ENCODE data around the gene HRC.
"Not testable (repeated sequence)": the region's sequence is repeated elsewhere in the genome, so short reads cannot be mapped to it uniquely, and the experiment has no call there.

The HRC gene

DNA sequence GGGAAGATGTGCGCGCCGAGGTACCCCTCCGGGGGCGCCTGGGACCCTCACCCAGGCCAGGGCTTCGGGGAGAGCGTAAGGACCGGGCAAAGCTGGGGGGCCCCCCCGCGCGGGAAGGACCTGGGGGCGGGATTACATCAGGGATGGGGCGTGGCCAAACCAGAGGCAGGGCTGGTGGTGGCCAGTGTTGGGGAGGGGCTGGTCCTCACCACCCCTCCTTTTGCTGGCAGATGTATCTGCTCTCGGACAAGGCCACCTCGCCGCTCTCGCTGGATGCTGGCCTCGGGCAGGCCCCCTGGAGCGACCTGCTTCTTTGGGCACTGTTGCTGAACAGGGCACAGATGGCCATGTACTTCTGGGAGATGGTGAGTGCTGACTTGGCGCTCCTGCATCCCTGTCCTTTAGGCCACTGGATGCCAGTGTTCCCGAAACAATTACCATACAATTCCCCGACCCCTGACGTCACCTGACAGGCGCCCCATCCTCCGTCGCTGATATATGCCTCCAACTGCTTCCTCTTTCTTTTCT lies 27.7 kb upstream of the HRC start:
- no peaks in the 10 kb centered on the region for H3K36me3 ChIP-seq
- TF ChIP-seq, protein P1, sequence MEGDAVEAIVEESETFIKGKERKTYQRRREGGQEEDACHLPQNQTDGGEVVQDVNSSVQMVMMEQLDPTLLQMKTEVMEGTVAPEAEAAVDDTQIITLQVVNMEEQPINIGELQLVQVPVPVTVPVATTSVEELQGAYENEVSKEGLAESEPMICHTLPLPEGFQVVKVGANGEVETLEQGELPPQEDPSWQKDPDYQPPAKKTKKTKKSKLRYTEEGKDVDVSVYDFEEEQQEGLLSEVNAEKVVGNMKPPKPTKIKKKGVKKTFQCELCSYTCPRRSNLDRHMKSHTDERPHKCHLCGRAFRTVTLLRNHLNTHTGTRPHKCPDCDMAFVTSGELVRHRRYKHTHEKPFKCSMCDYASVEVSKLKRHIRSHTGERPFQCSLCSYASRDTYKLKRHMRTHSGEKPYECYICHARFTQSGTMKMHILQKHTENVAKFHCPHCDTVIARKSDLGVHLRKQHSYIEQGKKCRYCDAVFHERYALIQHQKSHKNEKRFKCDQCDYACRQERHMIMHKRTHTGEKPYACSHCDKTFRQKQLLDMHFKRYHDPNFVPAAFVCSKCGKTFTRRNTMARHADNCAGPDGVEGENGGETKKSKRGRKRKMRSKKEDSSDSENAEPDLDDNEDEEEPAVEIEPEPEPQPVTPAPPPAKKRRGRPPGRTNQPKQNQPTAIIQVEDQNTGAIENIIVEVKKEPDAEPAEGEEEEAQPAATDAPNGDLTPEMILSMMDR (IDR thresholded peaks at IDR 0.05): no peak

DNA sequence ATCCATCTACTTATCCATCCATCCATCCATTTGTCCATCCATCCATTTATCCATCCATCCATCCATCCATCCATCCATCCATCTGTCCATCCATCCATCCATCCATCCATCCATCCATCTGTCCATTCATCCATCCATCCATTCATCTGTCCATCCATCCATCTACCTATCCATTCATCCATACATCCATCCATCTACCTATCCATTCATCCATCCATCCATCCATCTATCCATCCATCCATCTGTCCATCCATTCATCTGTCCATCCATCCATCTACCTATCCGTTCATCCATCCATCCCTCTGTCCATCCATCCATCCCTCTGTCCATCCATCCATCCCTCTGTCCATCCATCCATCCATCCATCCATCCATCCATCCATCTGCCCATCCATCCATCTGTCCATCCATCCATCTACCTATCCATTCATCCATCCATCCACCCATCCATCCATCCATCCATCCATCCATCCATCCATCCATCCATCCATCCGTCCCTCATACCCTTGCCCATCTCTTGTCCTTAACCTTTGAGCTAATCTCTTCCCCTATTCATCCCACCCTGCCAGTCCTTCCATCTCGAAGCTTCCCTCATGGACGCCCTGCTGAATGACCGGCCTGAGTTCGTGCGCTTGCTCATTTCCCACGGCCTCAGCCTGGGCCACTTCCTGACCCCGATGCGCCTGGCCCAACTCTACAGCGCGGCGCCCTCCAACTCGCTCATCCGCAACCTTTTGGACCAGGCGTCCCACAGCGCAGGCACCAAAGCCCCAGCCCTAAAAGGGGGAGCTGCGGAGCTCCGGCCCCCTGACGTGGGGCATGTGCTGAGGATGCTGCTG lies 27.0 kb upstream of the HRC start:
- not testable (repeated sequence) for H3K4me1 ChIP-seq (ENCODE audit: control insufficient read depth in 1 of 2, insufficient read depth in 1 of 2, low read depth in 1 of 2, low read length in 1 of 2); H3K27ac ChIP-seq; H3K27me3 ChIP-seq; H3K36me3 ChIP-seq; H3K9me3 ChIP-seq; H3K4me3 ChIP-seq (ENCODE audit: low read depth in 1 of 2, low read length in 1 of 2)

More for the DNA sequence above, 27.7 kb upstream of the HRC start:
- Histone ChIP-seq H3K9me3 (no peaks in the 10 kb centered on the region), H3K4me1 (ENCODE audit: control insufficient read depth in 1 of 2, insufficient read depth in 1 of 2, low read depth in 1 of 2, low read length in 1 of 2) (no peaks in the 10 kb centered on the region), H3K27me3 (no peaks in the 10 kb centered on the region), H3K4me3 (ENCODE audit: low read depth in 1 of 2, low read length in 1 of 2) (no peak overlapping the region), H3K27ac (no peak overlapping the region)

DNA sequence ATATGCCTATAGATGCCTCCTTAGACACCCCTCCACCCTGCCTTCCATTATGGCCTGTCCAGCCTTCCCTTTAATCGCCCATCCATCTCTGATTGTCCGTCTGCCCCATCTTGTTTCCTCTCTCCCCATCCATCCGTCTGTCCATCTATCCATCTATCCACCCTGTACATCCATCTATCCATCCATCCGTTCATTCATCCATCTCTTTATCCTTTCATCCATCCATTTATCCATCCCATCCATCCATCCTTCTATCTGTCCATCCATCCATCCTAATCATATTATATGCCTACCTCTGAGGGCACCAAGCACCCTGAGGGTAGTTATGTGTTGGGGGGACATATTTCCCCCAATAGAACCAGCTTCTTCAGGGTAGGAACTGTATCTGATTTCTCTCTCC lies 25.5 kb upstream of the HRC start:
- Histone ChIP-seq H3K9me3 (no peaks in the 10 kb centered on the region), H3K4me3 (ENCODE audit: low read depth in 1 of 2, low read length in 1 of 2) (no peak overlapping the region), H3K27ac (no peak overlapping the region), H3K4me1 (ENCODE audit: control insufficient read depth in 1 of 2, insufficient read depth in 1 of 2, low read depth in 1 of 2, low read length in 1 of 2) (no peaks in the 10 kb centered on the region), H3K36me3 (no peaks in the 10 kb centered on the region), H3K27me3 (peaks cover 4% of the 10 kb centered on the region)
- TF ChIP-seq, protein P1 (IDR thresholded peaks at IDR 0.05): no peak

DNA sequence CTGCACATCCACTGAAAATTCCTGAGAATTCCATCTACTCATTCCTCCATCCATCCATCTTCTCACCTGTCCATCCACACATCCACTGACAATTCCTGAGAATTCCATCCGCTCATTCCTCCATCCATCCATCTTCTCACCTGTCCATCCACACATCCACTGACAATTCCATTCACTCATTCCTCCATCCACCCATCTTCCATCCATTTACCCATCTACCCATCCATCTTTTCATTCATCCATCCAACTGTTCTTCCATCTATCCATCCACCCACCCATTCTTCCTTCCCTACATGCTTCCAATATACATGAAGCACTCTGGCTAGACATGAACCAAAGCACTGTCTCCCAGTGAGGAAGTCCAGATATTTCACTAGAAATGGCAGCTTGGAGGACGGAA lies 18.0 kb upstream of the HRC start:
- no peaks in the 10 kb centered on the region for H3K9me3 ChIP-seq
- H3K4me3 ChIP-seq (ENCODE audit: low read depth in 1 of 2, low read length in 1 of 2): no peak overlapping the region
- H3K36me3 ChIP-seq: no peaks in the 10 kb centered on the region
- no peak overlapping the region for H3K27ac ChIP-seq
- H3K27me3 ChIP-seq: peaks cover 4% of the 10 kb centered on the region
- TF ChIP-seq, protein P1 (IDR thresholded peaks at IDR 0.05): no peak
- no peaks in the 10 kb centered on the region for H3K4me1 ChIP-seq (ENCODE audit: control insufficient read depth in 1 of 2, insufficient read depth in 1 of 2, low read depth in 1 of 2, low read length in 1 of 2)

DNA sequence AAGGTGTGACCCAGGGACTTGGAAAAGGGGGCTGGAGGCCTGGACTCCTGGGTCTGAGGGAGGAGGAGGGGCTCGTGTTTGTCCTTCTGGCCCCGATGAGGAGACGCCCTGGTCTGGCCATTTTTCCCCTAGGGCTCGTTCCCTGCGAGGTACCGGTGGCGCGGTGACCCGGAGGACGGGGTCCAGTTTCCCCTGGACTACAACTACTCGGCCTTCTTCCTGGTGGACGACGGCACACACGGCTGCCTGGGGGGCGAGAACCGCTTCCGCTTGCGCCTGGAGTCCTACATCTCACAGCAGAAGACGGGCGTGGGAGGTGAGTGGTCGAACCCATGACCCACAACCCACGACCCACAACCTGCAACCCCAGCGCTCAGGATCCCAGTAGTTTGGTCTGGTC lies 13.2 kb upstream of the HRC start:
- H3K4me3 ChIP-seq (ENCODE audit: low read depth in 1 of 2, low read length in 1 of 2): no peak overlapping the region
- H3K27me3 ChIP-seq: peaks cover 14% of the 10 kb centered on the region
- TF ChIP-seq, protein P1 (IDR thresholded peaks at IDR 0.05): no peak
- H3K27ac ChIP-seq: no peak overlapping the region
- H3K36me3 ChIP-seq: no peaks in the 10 kb centered on the region
- H3K4me1 ChIP-seq (ENCODE audit: control insufficient read depth in 1 of 2, insufficient read depth in 1 of 2, low read depth in 1 of 2, low read length in 1 of 2): no peaks in the 10 kb centered on the region
- H3K9me3 ChIP-seq: no peaks in the 10 kb centered on the region

DNA sequence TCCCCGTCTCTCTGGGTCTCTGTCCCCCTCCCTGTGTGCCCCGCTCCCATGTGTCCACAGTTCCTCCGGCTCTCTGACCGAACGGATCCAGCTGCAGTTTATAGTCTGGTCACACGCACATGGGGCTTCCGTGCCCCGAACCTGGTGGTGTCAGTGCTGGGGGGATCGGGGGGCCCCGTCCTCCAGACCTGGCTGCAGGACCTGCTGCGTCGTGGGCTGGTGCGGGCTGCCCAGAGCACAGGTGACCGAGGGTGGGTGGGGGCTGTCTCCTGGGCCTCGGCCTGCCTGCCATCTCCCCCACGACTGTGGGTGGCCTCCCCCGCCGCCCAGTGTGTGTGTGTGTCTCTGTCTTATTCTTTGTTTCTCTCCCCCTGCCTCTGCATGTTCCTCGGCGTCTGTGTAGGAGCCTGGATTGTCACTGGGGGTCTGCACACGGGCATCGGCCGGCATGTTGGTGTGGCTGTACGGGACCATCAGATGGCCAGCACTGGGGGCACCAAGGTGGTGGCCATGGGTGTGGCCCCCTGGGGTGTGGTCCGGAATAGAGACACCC lies 12.7 kb upstream of the HRC start:
- Histone ChIP-seq H3K36me3 (no peaks in the 10 kb centered on the region), H3K9me3 (no peaks in the 10 kb centered on the region), H3K4me3 (ENCODE audit: low read depth in 1 of 2, low read length in 1 of 2) (no peak overlapping the region)

More for the DNA sequence above, 12.7 kb upstream of the HRC start:
- H3K27me3 ChIP-seq: peaks cover 14% of the 10 kb centered on the region
- H3K27ac ChIP-seq: no peak overlapping the region
- no peaks in the 10 kb centered on the region for H3K4me1 ChIP-seq (ENCODE audit: control insufficient read depth in 1 of 2, insufficient read depth in 1 of 2, low read depth in 1 of 2, low read length in 1 of 2)
- TF ChIP-seq, protein P1 (IDR thresholded peaks at IDR 0.05): no peak

Data from neutrophil (primary cell).